ACC112 (cell line): ENCODE results near the gene CRBN.

ENCODE experiments used
- H2AFZ ChIP-seq: fragments of 200-600 bp; sonication (generic); one replicate; pipeline ENCODE4 v1.6.0; 2017; ENCODE audit warnings: antibody characterized with exemption, low read length; ENCODE audit not compliant: unreplicated experiment
- H3K27ac ChIP-seq: fragments of 200-600 bp; sonication (generic); 2 replicates; pipeline ENCODE4 v1.5.1; 2014; ENCODE audit warnings: low read depth, mild to moderate bottlenecking, antibody characterized with exemption, low read length, moderate library complexity
- H3K27me3 ChIP-seq: fragments of 200-600 bp; sonication (generic); 2 replicates; pipeline ENCODE4 v1.6.1; 2014; ENCODE audit warnings: mild to moderate bottlenecking, antibody characterized with exemption, low read length, moderate library complexity, mixed read lengths; ENCODE audit not compliant: insufficient read depth
- H3K36me3 ChIP-seq: fragments of 200-600 bp; sonication (generic); 2 replicates; pipeline ENCODE4 v1.6.1; 2016; ENCODE audit warnings: mild to moderate bottlenecking, antibody characterized with exemption, low read length, moderate library complexity, mixed read lengths; ENCODE audit not compliant: insufficient read depth
- H3K4me1 ChIP-seq: fragments of 200-600 bp; sonication (generic); one replicate; pipeline ENCODE4 v1.6.1; 2016; ENCODE audit warnings: low read length, mixed read lengths; ENCODE audit not compliant: insufficient read depth, unreplicated experiment, control insufficient read depth
- H3K4me3 ChIP-seq: fragments of 200-600 bp; sonication (generic); 2 replicates; pipeline ENCODE4 v1.5.1; 2014; ENCODE audit warnings: mild to moderate bottlenecking, low read depth, low read length
- H3K79me2 ChIP-seq: fragments of 200-600 bp; sonication (generic); one replicate; pipeline ENCODE4 v1.6.0; 2016; ENCODE audit warnings: low read length; ENCODE audit not compliant: control insufficient read depth, unreplicated experiment, insufficient read depth

Gene CRBN

GRCh38 chr3:3179407-3180094 lies at the start of gene CRBN:
TSS of gene CRBN (minus strand) at chr3:3179691. CDS start at chr3:3179687, 4 bp downstream.
- Histone ChIP-seq H3K27ac (no peak within 1 kb of the TSS), H3K36me3 (no peaks in the 10 kb centered on the region), H2AFZ (peak within 1 kb of the TSS; percentile 88), H3K4me3 (peak within 1 kb of the TSS; percentile 99), H3K4me1 (peaks cover 22% of the 10 kb centered on the region), H3K27me3 (peaks cover 11% of the 10 kb centered on the region), H3K79me2 (peaks cover 35% of the 10 kb centered on the region)

DNA sequence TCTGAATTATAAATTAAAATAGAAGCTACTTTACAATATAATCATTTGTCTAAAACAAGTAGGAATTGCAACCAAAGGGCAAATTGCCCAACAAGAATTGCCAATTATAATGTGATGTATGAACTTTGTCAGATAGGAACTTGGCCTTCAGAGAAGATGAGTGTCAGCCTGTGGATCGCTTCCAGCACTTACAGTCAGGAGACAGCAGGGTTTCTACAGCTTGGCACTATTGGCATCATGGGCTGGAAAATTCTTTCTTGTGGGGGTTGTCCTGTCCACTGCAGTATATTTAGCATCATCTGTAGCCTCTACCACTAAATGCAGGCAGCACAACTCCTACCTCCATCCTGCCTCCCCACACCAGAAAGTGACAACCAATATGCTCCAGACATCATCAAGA lies 48.1 kb upstream of the CRBN start:
- H3K4me1 ChIP-seq: no peaks in the 10 kb centered on the region
- no peak overlapping the region for H3K4me3 ChIP-seq
- H3K27ac ChIP-seq: no peak overlapping the region

GRCh38 chr3:3221528-3221927 lies 42.0 kb upstream of the CRBN start:
- H3K4me1 ChIP-seq: no peaks in the 10 kb centered on the region
- H3K36me3 ChIP-seq: no peaks in the 10 kb centered on the region
- no peaks in the 10 kb centered on the region for H3K27me3 ChIP-seq
- no peak overlapping the region for H3K4me3 ChIP-seq
- no peaks in the 10 kb centered on the region for H3K79me2 ChIP-seq
- H2AFZ ChIP-seq: no peak overlapping the region
- H3K27ac ChIP-seq: no peak overlapping the region

More for the DNA sequence above, 48.1 kb upstream of the CRBN start:
- Histone ChIP-seq H3K79me2 (no peaks in the 10 kb centered on the region), H2AFZ (no peak overlapping the region), H3K36me3 (no peaks in the 10 kb centered on the region), H3K27me3 (no peaks in the 10 kb centered on the region)

- Histone ChIP-seq H3K36me3 (no peaks in the 10 kb centered on the region), H2AFZ (no peak overlapping the region), H3K27ac (no peak overlapping the region), H3K4me3 (no peak overlapping the region), H3K79me2 (no peaks in the 10 kb centered on the region), H3K27me3 (no peaks in the 10 kb centered on the region), H3K4me1 (no peaks in the 10 kb centered on the region)
Observed at GRCh38 chr3:3216401-3216800, 36.9 kb upstream of the CRBN start.

DNA sequence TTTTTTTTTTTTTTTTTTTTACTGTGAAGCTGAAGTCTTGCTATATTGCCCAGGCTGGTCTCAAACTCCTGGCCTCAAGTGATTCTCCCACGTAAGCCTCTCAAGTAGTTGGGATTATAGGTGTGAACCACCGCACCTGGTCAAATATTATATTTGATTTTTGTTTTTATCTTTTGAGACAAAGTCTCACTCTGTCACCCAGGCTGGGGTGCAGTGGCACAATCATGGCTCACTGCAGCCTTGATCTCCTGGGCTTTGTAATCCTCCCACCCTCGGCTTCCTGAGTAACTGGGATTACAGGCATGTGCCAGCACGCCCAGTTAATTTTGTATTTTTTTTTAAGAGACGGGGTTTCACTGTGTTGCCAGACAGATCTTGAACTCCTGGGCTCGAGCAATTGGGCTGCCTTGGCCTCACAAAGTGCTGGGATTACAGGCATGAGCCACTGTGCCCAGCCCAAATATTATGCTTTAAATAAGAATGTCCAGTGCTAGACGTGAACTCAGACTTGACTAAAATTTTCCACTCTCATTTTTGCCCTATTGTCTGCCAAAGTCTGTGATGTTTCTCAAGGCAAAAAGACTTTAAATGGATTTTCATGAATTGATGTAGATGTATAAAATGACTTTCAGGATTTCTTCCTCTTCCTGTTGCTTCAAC lies 33.4 kb upstream of the CRBN start:
- no peak overlapping the region for H2AFZ ChIP-seq
- H3K27me3 ChIP-seq: peaks cover 5% of the 10 kb centered on the region
- no peaks in the 10 kb centered on the region for H3K79me2 ChIP-seq
- H3K4me1 ChIP-seq: no peaks in the 10 kb centered on the region
- no peak overlapping the region for H3K4me3 ChIP-seq
- H3K27ac ChIP-seq: no peak overlapping the region
- H3K36me3 ChIP-seq: no peaks in the 10 kb centered on the region

- H3K4me1 ChIP-seq: no peaks in the 10 kb centered on the region
- no peak overlapping the region for H2AFZ ChIP-seq
- peaks cover 7% of the 10 kb centered on the region for H3K27me3 ChIP-seq
- H3K27ac ChIP-seq: no peak overlapping the region
- H3K79me2 ChIP-seq: no peaks in the 10 kb centered on the region
- no peaks in the 10 kb centered on the region for H3K36me3 ChIP-seq
- no peak overlapping the region for H3K4me3 ChIP-seq
Observed at GRCh38 chr3:3209714-3210113, 30.2 kb upstream of the CRBN start.

DNA sequence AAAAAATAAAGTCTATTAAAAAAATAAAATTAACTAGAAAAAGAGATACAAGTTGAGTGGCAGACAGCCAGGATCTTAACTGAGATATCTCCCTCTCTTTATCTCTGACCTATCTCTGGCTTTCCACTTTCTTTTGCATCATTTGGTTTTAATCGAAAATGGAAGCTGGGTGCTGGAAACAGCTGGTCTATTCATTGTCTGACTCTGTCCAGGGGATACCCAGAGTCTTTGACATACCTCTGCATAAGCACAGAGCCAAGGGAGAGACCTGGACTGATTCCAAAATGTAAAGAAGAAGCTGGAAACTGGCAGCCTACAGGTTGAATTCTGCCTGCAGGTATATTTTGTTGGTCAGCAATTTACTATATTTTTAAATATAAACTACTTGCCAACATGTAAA lies 29.6 kb upstream of the CRBN start:
- Histone ChIP-seq H2AFZ (no peak overlapping the region), H3K36me3 (no peaks in the 10 kb centered on the region), H3K4me3 (no peak overlapping the region), H3K4me1 (no peaks in the 10 kb centered on the region), H3K79me2 (no peaks in the 10 kb centered on the region), H3K27ac (no peak overlapping the region), H3K27me3 (peaks cover 13% of the 10 kb centered on the region)

GRCh38 chr3:3201611-3202010 lies 22.1 kb upstream of the CRBN start:
- Histone ChIP-seq H3K4me3 (no peak overlapping the region), H3K4me1 (no peaks in the 10 kb centered on the region), H3K27ac (no peak overlapping the region), H3K27me3 (peaks cover 46% of the 10 kb centered on the region), H3K36me3 (no peaks in the 10 kb centered on the region), H3K79me2 (no peaks in the 10 kb centered on the region), H2AFZ (no peak overlapping the region)

- Histone ChIP-seq H2AFZ (no peak overlapping the region), H3K27ac (no peak overlapping the region), H3K36me3 (no peaks in the 10 kb centered on the region), H3K79me2 (no peaks in the 10 kb centered on the region), H3K4me3 (no peak overlapping the region), H3K27me3 (peaks cover 46% of the 10 kb centered on the region), H3K4me1 (no peaks in the 10 kb centered on the region)
Observed at GRCh38 chr3:3200632-3201212, 21.2 kb upstream of the CRBN start.

- no peaks in the 10 kb centered on the region for H3K4me1 ChIP-seq
- H3K79me2 ChIP-seq: no peaks in the 10 kb centered on the region
- peaks cover 50% of the 10 kb centered on the region for H3K27me3 ChIP-seq
- H3K36me3 ChIP-seq: no peaks in the 10 kb centered on the region
- no peak overlapping the region for H3K27ac ChIP-seq
- no peak overlapping the region for H2AFZ ChIP-seq
- H3K4me3 ChIP-seq: no peak overlapping the region
Observed at GRCh38 chr3:3199306-3199705, 19.8 kb upstream of the CRBN start.
